Endothelial cell of umbilical vein (primary cell): ENCODE data around the gene NDFIP1.

Experiments used
- CTCF ChIP-seq, 2 donors: IDR thresholded peaks; 1 replicate in 1 of 2; 2 replicates in 1 of 2; pipeline ENCODE4 v1.5.1; 2011; ENCODE audit warnings: low read length in 2 of 2, mild to moderate bottlenecking in 2 of 2, moderate library complexity in 2 of 2, control low read depth in 1 of 2, inconsistent platforms in 1 of 2, low read depth in 1 of 2; ENCODE audit not compliant: insufficient read depth in 1 of 2; ENCODE audit errors: extremely low read depth in 1 of 2
- EZH2 ChIP-seq: IDR thresholded peaks from 2 replicates; pipeline ENCODE4 v1.6.1; 2012; ENCODE audit warnings: borderline replicate concordance, low read depth, mild to moderate bottlenecking, moderate library complexity, low read length, inconsistent platforms; ENCODE audit not compliant: severe bottlenecking
- FOS ChIP-seq: IDR thresholded peaks from 2 replicates; pipeline ENCODE4 v1.6.1; 2011; ENCODE audit warnings: mild to moderate bottlenecking, low read length, moderate library complexity, borderline replicate concordance; ENCODE audit not compliant: insufficient read depth
- POLR2A ChIP-seq: IDR thresholded peaks from 2 replicates; pipeline ENCODE4 v1.6.1; 2012; ENCODE audit warnings: low read depth, mild to moderate bottlenecking, control low read depth, low read length
- POLR2AphosphoS5 ChIP-seq: IDR thresholded peaks from 2 replicates; pipeline ENCODE4 v1.6.1; 2012; ENCODE audit warnings: low read depth, mild to moderate bottlenecking, control low read depth, low read length, moderate library complexity; ENCODE audit not compliant: insufficient read depth

GRCh38 chr5:142133330-142134206, 25.0 kb downstream of the NDFIP1 start:
- TF ChIP-seq CTCF (IDR thresholded peaks at IDR 0.05; ENCODE audit: extremely low read depth in 1 of 2, insufficient read depth in 1 of 2, low read depth in 1 of 2, low read length in 2 of 2), result no peak
- no peak for TF ChIP-seq POLR2A
- no peak for TF ChIP-seq EZH2
- no peak for TF ChIP-seq POLR2AphosphoS5
- no peak for TF ChIP-seq FOS
